Central memory CD8-positive, alpha-beta T cell (primary cell): Measurements from ENCODE around the gene PSD4.

Source experiments
- ATAC-seq: fragments of 150-1000 bp; cut with Tn5 transposase; replicated peaks from 2 replicates; pipeline ENCODE4 v1.10.0; 2022; ENCODE audit warnings: mild to moderate bottlenecking, moderate FRiP score, moderate number of reproducible peaks; ENCODE audit not compliant: poor library complexity, severe bottlenecking; ENCODE audit errors: extremely low read depth
- DNase-seq, 2 donors: peaks; one replicate each; pipeline ENCODE4 v3.0.0; 2021; ENCODE audit warnings: low spot score in 2 of 2
- H3K27ac Mint-ChIP-seq: one replicate; pipeline ENCODE4 v1.8.0; 2022; ENCODE audit warnings: low read depth, mild to moderate bottlenecking, moderate library complexity, mixed read lengths
- H3K27me3 Mint-ChIP-seq: one replicate; pipeline ENCODE4 v1.8.0; 2022; ENCODE audit warnings: mixed read lengths
- H3K36me3 Mint-ChIP-seq: one replicate; pipeline ENCODE4 v1.8.0; 2022; ENCODE audit warnings: mild to moderate bottlenecking, moderate library complexity, mixed read lengths; ENCODE audit not compliant: insufficient read depth
- H3K4me1 Mint-ChIP-seq: one replicate; pipeline ENCODE4 v1.8.0; 2022; ENCODE audit warnings: mixed read lengths
- H3K4me3 Mint-ChIP-seq: one replicate; pipeline ENCODE4 v1.8.0; 2022; ENCODE audit warnings: mild to moderate bottlenecking, moderate library complexity, mixed read lengths
- H3K9me3 Mint-ChIP-seq: one replicate; pipeline ENCODE4 v1.8.0; 2022; ENCODE audit warnings: mixed read lengths

The PSD4 gene

DNA sequence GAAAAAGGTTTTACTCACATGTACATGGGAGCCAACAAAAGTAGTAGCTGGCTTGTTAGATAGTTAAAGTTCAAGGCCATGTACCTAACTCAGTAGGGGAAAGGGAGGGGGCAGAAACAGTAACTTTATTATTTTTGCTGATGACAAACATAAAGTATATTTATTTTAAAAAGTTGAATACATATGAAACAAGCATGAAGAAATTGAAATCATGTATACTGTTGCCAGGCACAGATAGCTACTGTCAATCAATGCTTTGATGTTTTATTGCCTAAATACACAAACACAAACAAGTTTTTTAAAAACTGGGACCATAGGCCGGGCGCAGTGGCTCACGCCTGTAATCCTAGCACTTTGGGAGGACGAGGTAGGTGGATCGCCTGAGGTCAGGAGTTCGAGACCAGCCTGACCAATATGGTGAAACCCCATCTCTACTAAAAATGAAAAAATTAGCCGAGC lies 7.6 kb upstream of the PSD4 start:
- peak overlapping the region; percentile 68 for H3K27ac Mint-ChIP-seq
- no peaks in the 10 kb centered on the region for H3K27me3 Mint-ChIP-seq
- H3K9me3 Mint-ChIP-seq: no peaks in the 10 kb centered on the region
- no peak overlapping the region for H3K4me3 Mint-ChIP-seq
- peaks cover 58% of the 10 kb centered on the region for H3K4me1 Mint-ChIP-seq
- peaks cover 3% of the 10 kb centered on the region for H3K36me3 Mint-ChIP-seq
- ATAC-seq (no peak), DNase-seq (no peak)

GRCh38 chr2:113167115-113167932 lies 6.4 kb upstream of the PSD4 start:
- H3K36me3 Mint-ChIP-seq: peaks cover 3% of the 10 kb centered on the region
- peak overlapping the region; percentile 47 for H3K4me3 Mint-ChIP-seq
- H3K9me3 Mint-ChIP-seq: no peaks in the 10 kb centered on the region
- ATAC-seq (peak; percentile 25), DNase-seq (no peak)
- no peaks in the 10 kb centered on the region for H3K27me3 Mint-ChIP-seq
- H3K27ac Mint-ChIP-seq: peak overlapping the region; percentile 84
- H3K4me1 Mint-ChIP-seq: peaks cover 67% of the 10 kb centered on the region

- H3K36me3 Mint-ChIP-seq: peaks cover 3% of the 10 kb centered on the region
- H3K27ac Mint-ChIP-seq: peak overlapping the region; percentile 84
- H3K4me3 Mint-ChIP-seq: peak overlapping the region; percentile 59
Measured at GRCh38 chr2:113167962-113168340, 5.8 kb upstream of the PSD4 start.

DNA sequence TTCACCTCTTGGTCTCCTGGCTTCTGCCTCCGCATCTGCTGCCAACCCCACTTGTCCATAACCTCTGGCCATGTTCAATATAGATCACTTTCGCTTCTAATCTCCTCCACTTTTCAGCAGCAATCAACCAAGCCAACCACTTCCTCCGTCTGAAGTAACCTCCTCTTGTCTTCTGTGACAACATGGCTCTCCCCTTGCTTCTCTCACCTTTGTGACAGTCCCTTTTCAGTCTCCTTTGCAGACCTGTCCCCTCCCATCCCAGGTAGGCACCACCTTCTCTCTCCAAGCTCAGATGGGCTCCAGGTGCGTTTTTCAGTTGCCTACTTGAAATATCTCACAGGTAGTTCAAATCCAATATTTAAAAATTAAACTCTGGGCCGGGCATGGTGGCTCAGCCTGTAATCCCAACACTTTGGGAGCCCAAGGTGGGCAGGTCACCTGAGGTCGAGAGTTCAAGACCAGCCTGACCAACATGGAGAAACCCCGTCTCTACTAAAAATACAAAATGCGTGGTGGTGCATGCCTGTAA lies 4.7 kb upstream of the PSD4 start:
- Mint-ChIP-seq H3K27me3 (no peaks in the 10 kb centered on the region), H3K36me3 (peaks cover 9% of the 10 kb centered on the region), H3K9me3 (no peaks in the 10 kb centered on the region), H3K27ac (peak overlapping the region; percentile 84), H3K4me3 (peak overlapping the region; percentile 59), H3K4me1 (peaks cover 74% of the 10 kb centered on the region)
- DNase-seq (no peak), ATAC-seq (peak; percentile 58)

More at GRCh38 chr2:113167962-113168340, 5.8 kb upstream of the PSD4 start:
- H3K4me1 Mint-ChIP-seq: peaks cover 68% of the 10 kb centered on the region
- no peak for DNase-seq
- no peaks in the 10 kb centered on the region for H3K27me3 Mint-ChIP-seq
- H3K9me3 Mint-ChIP-seq: no peaks in the 10 kb centered on the region
- ATAC-seq: no peak

DNA sequence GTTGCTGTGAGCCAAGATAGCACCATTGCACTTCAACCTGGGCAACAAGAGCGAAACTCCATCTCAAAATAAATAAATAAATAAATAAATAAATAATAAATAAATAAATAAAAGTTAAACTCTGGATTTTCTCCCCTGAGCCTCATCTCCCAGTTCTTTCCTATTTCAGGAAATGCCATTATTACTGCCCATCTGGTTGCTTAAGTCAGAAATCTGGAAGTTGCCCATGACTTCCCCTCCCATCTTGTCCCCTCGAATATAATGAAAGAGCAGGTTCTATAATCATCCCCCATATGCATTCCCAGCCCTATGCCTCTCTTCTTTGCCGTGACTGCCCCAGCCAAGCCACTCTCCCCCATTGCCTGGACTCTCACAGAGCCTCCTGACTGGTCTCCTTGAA lies 4.2 kb upstream of the PSD4 start:
- peak overlapping the region; percentile 84 for H3K27ac Mint-ChIP-seq
- no peak overlapping the region for H3K4me3 Mint-ChIP-seq
- ATAC-seq (no peak), DNase-seq (no peak)
- no peaks in the 10 kb centered on the region for H3K27me3 Mint-ChIP-seq
- H3K36me3 Mint-ChIP-seq: peaks cover 15% of the 10 kb centered on the region
- H3K4me1 Mint-ChIP-seq: peaks cover 73% of the 10 kb centered on the region
- no peaks in the 10 kb centered on the region for H3K9me3 Mint-ChIP-seq

DNA sequence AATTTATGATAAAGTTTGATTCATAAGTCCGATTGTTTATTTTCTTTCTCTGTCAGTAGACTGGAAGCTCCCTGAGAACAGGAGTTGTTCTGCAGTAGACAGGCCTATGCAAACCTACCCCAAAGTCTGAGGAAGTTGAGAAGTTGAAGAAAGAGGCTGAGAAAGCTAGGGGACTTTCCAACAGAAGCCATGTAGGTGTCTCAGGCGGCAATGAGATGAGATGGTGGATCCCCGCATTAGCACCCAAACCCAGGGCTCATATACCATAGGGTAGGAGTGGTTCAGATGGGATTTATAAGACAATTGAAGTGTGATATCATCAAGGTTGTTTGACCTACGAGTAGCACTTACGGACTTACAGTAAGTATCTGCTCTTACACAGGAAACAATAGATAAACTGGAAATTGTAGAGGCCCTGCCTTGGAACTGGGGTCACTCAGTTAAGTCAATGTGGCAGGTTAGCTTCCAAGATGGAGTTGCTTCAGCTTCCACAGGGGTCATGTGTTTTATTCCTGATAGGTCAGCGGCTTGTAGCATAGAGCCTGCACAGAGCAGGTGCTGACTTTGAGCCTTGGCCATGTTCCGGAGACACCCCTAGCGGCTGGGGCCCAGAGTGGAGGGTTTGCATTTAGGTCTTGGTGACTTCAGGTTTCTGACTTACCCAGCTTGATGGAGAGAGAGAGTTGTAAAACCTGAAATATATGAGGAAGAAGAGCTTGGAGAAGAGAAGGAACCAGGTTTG lies 2.3 kb upstream of the PSD4 start:
- DNase-seq (no peak), ATAC-seq (no peak)
- H3K4me1 Mint-ChIP-seq: peaks cover 79% of the 10 kb centered on the region
- H3K9me3 Mint-ChIP-seq: no peaks in the 10 kb centered on the region
- H3K4me3 Mint-ChIP-seq: peak overlapping the region; percentile 3
- H3K27me3 Mint-ChIP-seq: no peaks in the 10 kb centered on the region
- H3K36me3 Mint-ChIP-seq: peaks cover 23% of the 10 kb centered on the region
- H3K27ac Mint-ChIP-seq: peak overlapping the region; percentile 55

- ATAC-seq: no peak
- no peaks in the 10 kb centered on the region for H3K27me3 Mint-ChIP-seq
- no peaks in the 10 kb centered on the region for H3K9me3 Mint-ChIP-seq
- peak overlapping the region; percentile 82 for H3K4me3 Mint-ChIP-seq
- H3K36me3 Mint-ChIP-seq: peaks cover 27% of the 10 kb centered on the region
- H3K4me1 Mint-ChIP-seq: peaks cover 79% of the 10 kb centered on the region
- peak overlapping the region; percentile 94 for H3K27ac Mint-ChIP-seq
- no peak for DNase-seq
Measured at GRCh38 chr2:113172721-113173541, 840 bp upstream of the PSD4 start.

GRCh38 chr2:113174376-113174750 lies 592 bp downstream of the PSD4 start:
- Mint-ChIP-seq H3K27ac (peak overlapping the region; percentile 94), H3K9me3 (no peaks in the 10 kb centered on the region), H3K36me3 (peaks cover 30% of the 10 kb centered on the region), H3K4me1 (peaks cover 80% of the 10 kb centered on the region), H3K27me3 (no peaks in the 10 kb centered on the region), H3K4me3 (peak overlapping the region; percentile 82)
- ATAC-seq (no peak), DNase-seq (no peak)

DNA sequence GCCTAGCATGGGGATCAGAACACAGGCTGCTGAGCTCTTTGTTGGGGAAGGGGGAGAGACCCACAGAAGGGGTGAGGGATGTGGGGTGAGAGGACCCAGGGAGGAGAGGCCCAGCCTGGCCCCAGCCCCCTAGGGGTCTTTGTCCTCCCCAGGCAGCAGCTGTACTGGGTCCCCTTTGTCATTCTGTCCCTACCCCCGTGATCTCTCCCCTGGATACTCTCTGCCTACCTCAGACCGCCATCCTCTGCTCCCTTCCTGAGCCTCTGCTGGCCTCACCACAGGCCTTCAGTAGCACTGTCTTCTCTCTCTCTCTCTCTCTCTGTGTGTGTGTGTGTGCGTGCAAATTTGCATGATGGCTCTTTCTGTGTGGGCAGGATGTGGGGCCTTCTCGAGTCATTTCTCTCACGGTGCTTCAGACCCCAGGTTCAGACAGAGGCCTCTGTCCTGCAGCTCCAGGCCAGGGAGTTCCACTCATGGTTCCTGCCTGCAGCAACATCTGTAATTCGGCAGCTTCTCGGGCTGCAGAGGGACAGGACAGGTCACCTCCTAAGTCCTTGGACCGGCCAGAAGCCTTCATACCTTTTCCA lies 1.4 kb downstream of the PSD4 start:
- DNase-seq (peak in 1 of 2 donors; percentile 70), ATAC-seq (peak; percentile 66)
- no peaks in the 10 kb centered on the region for H3K27me3 Mint-ChIP-seq
- peak overlapping the region; percentile 82 for H3K4me3 Mint-ChIP-seq
- peaks cover 30% of the 10 kb centered on the region for H3K36me3 Mint-ChIP-seq
- H3K9me3 Mint-ChIP-seq: no peaks in the 10 kb centered on the region
- H3K27ac Mint-ChIP-seq: peak overlapping the region; percentile 94
- peaks cover 81% of the 10 kb centered on the region for H3K4me1 Mint-ChIP-seq

- Mint-ChIP-seq H3K27ac (peak overlapping the region; percentile 94), H3K36me3 (peaks cover 38% of the 10 kb centered on the region), H3K9me3 (no peaks in the 10 kb centered on the region), H3K4me3 (peak overlapping the region; percentile 82), H3K27me3 (no peaks in the 10 kb centered on the region), H3K4me1 (peaks cover 88% of the 10 kb centered on the region)
- no peak for DNase-seq
- ATAC-seq: no peak
Measured at GRCh38 chr2:113175736-113176695, 2.2 kb downstream of the PSD4 start.

DNA sequence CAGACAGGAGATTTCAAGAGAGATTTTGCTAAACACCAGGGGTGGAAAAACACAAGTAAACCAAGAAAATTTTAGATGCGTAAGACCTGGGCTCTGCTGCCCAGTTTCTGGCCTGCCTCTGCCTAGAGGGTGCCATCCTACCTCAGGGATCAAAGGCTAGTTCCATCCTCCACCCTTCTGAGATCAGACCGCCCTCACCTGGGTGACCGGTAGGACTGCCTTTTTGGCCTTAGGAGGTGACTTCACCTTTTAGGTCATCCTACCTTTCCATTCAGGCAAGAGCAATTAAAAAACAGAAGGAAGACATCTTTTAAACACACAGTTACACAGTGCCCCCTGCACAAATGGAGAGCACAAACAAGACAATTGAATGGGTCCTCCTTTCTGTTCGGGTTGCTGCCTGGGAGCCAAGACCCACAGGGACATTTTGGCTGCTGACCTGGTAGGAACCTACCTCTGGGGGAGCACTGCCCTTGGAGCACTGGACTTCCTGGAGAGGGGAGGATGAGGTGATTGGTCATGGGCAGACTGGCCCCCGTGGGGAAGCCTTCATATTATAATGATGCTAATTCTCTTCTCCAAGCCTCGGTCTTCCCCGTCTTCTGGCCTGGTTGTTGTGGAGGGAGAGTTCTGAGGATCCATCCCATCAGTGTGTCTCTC lies 3.1 kb downstream of the PSD4 start:
- no peaks in the 10 kb centered on the region for H3K9me3 Mint-ChIP-seq
- DNase-seq: no peak
- no peaks in the 10 kb centered on the region for H3K27me3 Mint-ChIP-seq
- H3K4me3 Mint-ChIP-seq: peak overlapping the region; percentile 82
- H3K27ac Mint-ChIP-seq: peak overlapping the region; percentile 55
- peaks cover 88% of the 10 kb centered on the region for H3K4me1 Mint-ChIP-seq
- ATAC-seq: no peak
- H3K36me3 Mint-ChIP-seq: peaks cover 40% of the 10 kb centered on the region
